CD4-positive, alpha-beta T cell treated with Interleukin-21 for 1 hour (primary cell): ENCODE data around the gene GPR55.

Experiments used
- DNase-seq: peaks from one replicate; pipeline ENCODE4 v3.0.0-alpha.2; 2020

GPR55 gene

DNA sequence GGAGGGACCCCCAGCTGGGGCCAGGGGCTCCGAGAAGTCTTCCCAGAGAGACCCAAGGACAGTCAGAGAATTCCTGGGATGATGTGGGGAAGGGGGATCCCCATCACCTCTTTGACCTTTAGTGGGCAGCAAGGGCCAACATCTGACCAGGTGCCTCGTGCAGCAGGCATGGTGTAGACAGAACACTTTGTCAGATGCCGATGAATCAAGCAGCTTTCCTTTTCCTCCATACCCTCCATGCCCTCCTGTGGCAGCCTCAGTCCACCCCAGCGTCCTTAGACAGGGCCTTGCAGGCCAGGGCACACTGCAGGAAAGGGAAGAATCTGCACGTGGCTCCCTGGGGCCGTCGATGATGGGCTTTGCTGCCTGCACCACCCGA lies 26.3 kb downstream of the GPR55 start:
- no peak for DNase-seq

GRCh38 chr2:230898016-230898712 lies 26.9 kb downstream of the GPR55 start:
- DNase-seq, result no peak

DNA sequence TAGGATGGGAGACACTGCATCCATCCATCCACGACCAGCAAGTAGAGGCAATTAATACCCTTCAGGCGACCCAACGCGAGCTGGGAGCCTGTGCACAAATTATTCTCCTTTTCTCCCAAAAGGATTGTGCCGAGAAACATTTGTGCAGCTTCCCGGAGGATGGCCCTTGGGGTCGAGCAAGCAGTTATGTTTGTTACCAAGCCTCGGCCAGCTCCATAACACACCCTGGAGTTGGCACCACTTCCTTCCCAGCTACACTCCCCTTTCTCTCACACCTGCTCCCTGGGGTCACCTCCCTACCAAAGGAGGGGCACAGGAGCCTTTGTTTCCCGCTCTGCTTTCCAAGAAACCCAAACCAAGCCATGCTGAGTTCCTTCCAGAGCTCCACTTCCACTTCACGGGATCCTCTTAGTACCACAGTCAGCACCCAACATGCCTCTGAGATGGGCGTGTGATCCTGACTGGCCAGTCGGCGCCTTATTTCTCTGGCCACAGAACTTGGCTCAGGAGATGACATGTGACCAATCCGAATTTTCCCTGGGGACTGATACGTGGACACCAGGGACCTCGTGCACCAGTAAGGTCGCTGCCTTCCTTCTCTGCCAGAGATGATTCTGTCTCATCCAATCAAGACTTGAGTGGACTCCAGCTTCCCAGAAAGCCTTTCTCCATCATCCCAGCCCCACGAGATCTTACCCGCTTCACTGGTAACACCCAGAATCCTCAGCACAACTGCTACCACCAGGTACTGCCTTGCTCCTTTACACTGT lies 28.5 kb downstream of the GPR55 start:
- no peak for DNase-seq

GRCh38 chr2:230895536-230896345 lies 29.3 kb downstream of the GPR55 start:
- no peak for DNase-seq

GRCh38 chr2:230893841-230894781 lies 30.9 kb downstream of the GPR55 start:
- no peak for DNase-seq

DNA sequence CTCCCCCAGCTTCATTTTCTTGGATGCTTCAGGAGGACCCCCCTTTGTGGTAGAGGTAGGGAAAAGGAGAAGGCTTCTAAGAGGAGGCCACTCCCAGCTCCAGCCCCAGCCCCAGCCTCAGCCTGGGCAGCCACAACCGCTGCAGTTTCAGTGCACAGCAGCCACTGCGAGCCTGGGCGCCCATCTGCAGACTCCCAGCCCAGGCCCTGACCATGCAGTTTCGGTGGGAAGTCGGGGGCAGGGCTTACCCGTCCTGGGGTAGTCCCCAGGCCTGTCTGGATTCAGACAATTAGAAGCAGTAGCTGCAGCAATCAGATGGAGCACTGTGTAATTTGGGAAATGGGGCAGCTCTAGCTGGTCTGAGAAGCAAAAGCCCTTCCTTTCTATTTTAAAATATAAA lies 31.7 kb downstream of the GPR55 start:
- no peak for DNase-seq

DNA sequence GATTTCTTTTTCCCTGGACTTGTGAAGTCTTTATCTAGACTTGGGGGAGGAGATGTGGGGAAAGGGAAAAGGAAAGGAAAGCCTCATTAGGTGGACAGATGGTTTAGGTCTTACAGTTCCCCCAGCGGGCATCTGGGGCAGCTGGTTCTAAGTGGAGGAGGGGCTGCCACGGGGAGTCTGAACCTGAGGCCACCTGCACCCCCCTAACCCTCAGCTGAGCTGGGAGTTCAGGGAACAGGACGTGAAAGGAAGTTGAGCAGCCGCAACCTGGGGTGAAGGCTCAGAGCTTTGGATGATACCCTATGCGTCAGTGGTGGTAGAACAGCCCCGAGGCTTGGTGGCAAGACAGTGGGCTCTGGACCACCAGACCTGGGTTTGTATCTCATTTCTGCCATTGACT lies 33.5 kb downstream of the GPR55 start:
- no peak for DNase-seq

GRCh38 chr2:230891064-230891463 lies 34.0 kb downstream of the GPR55 start:
- DNase-seq, result no peak

DNA sequence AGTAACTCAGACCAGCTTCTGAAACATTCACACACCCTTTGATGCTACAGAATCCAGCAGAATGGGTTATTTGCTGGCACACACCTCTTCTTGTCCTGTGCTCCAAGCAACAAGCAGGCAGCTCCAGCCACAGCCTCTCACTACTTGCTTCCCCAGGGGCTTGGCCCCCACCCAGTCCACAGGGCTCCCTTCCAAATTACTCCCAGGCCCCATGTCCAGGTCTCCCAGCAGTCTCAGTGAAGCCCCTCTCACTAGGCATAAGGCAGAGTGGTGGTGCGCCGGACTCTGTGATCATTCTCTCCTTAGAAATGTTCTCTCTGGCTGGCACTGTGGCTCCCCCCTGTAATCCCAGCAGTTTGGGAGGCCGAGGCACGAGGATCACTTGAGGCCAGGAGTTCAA lies 34.4 kb downstream of the GPR55 start:
- no peak for DNase-seq

DNA sequence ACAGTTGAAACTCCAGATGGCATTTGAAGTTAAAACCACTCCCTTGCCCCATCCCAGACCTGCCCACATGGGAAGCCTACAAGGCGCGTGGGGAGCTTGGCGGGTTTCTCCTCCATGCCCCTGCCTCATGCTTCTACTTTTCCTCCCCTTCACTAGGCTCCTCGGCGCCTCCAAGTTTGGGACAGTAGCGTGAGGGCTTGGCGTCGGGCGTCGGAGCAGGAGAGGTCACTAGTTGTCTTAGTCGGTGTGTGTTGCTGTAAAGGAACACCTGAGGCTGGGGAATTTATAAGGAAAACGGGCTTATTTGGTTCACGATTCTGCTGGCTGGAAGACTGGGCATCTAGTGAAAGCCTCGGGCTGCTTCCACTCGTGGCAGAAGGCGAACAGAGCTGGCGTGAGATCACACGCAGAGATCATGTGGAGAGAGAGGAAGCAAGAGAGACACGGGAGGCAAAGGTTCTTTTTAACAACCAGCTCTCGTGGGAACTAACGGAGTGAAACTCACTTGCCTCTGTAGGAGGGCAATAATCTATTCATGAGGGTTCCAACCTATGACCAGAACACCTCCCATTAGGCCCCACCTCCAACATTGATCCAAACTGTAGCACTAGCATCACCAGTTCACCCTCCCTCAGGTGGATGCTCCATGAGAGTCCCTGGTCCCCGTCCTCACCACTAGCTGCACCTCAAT lies 35.0 kb downstream of the GPR55 start:
- no peak for DNase-seq

DNA sequence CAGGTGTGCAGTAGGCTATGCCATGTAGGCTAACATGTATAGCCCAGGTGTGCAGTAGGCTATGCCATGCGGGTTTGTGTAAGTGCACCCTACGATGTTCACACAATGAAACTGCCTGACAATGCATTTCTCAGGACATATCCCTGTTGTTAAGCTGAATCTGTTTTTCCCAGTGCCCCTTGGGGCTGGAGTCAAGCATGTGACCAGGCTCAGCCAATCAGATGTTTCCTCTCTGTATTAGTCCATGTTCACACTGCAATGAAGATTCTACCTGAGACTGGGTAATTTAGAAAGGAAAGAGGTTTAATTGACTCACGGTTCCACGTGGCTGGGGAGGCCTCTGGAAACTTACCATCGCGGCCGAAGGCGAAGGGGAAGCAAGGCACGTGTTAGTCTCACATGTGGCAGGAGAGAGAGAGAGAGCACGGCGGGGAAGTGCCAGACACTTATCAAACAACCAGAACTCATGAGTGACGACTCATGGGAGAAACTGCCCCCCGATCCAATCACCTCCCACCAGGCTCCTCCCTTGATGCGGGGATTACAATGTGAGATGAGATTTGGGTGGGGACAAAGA lies 36.1 kb downstream of the GPR55 start:
- DNase-seq, result no peak

DNA sequence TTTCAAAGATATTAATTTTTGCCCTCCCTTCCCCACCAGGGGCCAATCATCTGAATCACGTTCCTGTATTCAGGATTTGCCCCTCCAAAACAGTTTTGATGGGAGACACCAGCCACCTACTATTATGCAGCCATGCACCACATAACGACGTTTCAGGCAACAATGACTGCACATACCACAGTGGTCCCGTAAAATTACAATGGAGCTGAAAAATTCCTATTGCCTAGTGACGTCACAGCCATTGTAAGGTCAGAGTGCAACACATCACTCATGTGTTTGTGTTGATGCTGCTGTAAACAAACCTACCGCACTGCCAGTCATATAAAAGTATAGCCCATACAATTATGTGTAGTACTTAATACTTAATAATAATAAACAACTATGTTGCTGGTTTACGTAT lies 37.7 kb downstream of the GPR55 start:
- no peak for DNase-seq

- no peak for DNase-seq
Observed at GRCh38 chr2:230886671-230887071, 38.4 kb downstream of the GPR55 start.

DNA sequence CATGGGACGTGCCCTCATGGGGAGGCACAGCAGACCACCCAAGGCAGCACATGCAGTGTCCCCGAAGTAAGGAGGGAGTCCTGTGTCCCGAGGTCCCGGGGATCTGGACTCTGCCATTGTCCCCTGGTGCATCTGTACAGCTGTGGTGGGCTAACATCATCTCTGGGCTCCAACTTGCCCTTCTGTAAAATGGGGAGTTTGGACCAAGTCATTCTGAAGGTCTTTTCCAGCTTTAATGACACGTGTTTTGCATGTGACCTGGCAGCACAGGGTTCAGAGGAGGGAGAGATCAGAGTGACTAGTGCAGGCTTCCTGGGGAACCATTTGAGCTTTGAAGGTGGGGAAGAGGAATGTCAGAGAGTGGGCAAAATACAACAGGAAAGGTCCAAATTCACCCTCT lies 38.8 kb downstream of the GPR55 start:
- no peak for DNase-seq

DNA sequence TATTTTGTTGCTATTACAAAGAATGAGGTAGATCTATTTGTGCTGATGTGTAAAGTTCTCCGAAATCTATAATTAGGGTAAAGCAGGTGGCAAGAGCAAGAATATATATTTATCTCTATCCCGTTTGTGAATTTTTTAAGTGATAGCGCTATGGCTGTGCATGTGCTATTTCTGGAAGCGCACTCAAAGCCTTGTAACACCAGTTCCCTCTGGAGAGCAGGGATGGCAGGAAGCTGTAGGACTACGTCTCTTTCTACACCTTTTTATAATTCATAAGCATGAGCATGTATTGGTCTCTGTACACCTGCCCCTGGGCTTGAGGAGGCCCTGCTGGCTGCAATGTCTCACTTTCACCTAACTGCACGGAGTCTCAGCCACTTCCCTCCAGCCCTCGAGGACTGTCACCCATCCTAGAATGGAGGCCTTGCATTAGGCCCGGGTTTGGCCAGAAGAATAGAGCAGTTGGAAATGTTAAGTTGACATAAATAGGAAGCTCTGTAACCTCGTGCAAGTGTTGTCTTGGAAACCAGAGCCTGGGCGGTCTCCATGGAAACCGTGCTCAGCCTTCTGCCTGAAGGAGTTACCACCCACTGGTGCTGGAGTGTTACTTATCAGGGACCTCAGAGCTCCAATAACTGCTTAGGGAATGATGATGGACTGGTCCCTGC lies 39.4 kb downstream of the GPR55 start:
- no peak for DNase-seq

- DNase-seq, result no peak
Observed at GRCh38 chr2:230881840-230882239, 43.2 kb downstream of the GPR55 start.

GRCh38 chr2:230879891-230880290 lies 45.2 kb downstream of the GPR55 start:
- no peak for DNase-seq

DNA sequence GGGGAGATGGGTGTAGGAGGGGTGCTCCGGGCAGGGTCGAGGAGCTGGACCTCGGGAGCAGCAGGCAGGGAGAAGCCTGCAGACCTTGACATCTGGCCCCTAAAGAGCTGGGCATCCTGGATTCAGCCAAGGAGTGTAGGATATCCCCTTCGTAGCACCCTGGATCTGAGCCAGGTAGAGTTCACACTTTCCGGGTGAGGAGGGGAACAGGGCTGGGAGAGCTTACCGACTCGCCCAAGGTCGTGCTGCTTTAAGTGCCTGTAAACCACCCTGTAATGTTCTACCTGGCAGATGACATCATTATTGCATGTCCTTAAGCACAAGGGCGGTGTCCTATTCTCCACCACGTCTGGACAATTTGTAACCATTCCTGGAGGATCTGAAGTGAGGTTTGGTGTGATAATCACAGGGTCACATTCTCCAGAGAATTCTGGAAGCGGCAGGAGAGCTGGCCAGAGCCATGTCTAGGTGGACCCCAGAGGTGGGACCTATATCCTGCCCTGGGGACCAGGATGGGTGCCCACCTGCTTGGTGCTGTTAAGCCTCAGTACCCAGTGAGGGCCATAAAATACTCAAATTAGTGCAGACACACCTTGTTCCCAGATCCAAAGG lies 45.7 kb downstream of the GPR55 start:
- DNase-seq, result no peak

DNA sequence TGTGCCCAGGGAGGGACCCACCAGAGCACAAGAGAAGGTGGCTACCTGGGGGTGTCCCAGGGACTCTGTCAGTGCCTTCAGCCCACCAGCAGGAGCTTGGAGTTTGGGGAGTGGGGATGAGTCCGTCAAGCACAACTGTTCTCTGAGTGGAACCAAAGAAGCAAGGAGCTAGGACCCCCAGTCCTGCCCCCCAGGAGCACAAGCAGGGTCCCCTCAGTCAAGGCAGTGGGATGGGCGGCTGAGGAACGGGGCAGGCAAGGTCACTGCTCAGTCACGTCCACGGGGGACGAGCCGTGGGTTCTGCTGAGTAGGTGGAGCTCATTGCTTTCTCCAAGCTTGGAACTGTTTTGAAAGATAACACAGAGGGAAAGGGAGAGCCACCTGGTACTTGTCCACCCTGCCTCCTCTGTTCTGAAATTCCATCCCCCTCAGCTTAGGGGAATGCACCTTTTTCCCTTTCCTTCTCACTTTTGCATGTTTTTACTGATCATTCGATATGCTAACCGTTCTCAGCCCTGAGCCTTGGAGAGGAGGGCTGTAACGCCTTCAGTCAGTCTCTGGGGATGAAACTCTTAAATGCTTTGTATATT lies 46.3 kb downstream of the GPR55 start:
- no peak for DNase-seq
